Measurements from ENCODE around the gene LINGO3.

DNA sequence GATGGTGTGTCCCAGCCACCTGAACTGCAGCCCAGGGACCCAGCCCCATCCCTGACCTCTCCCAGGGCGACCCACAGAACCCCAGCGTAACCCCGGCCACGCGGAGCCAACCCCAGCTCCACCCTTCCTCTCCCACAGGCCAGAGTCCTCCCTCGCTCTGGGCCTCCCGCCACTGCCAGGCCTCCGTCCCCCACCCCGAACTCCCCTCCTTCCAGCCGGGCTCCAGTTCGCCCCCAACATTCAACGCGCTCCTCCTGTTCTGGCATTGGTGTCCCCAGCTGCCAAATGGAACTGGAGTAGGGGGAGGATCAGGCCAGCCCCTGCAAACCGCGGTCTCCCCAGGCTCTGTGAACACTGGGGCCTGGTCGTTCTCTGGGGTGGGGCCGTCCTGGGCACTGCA, 7.4 kb downstream of the LINGO3 start:
- TF ChIP-seq EZH2 (IDR thresholded peaks at IDR 0.05; ENCODE audit: insufficient read depth, poor library complexity, severe bottlenecking) = no peak
- no peak for TF ChIP-seq EZH2phosphoT487 (IDR thresholded peaks at IDR 0.05; ENCODE audit: insufficient read depth, low read depth)
